Suprapubic skin (tissue), 3 donors: ENCODE measurements around the gene APLP2.

Source experiments
- CTCF ChIP-seq, 2 donors: fragments of 200-600 bp in 1 of 2; fragments of 450-650 bp in 1 of 2; sonication (generic) in 1 of 2; IDR thresholded peaks; one replicate each; pipeline ENCODE4 v1.5.1; 2016 to 2019; ENCODE audit warnings: antibody characterized with exemption in 2 of 2, mild to moderate bottlenecking in 1 of 2, moderate library complexity in 1 of 2
- EP300 ChIP-seq: sonication (generic); formaldehyde crosslinking; IDR thresholded peaks from one replicate; pipeline ENCODE4 v1.6.1; 2017; ENCODE audit warnings: antibody characterized with exemption

GRCh38 chr11:130050257-130050656 lies 19.4 kb upstream of the APLP2 start:
- TF ChIP-seq CTCF (IDR thresholded peaks at IDR 0.05) = no peak
- no peak for TF ChIP-seq EP300
